HG02798 (cell line): Measurements from ENCODE around the gene FILIP1L.
"Not testable (repeated sequence)": the region's sequence is repeated elsewhere in the genome, so short reads cannot be mapped to it uniquely, and the experiment has no call there.

Experiments used
- ATAC-seq: cut with Tn5 transposase; IDR thresholded peaks from one replicate; pipeline ENCODE4 v1.9.1; 2021; ENCODE audit warnings: mild to moderate bottlenecking; ENCODE audit not compliant: unreplicated experiment, poor library complexity

The FILIP1L gene

GRCh38 chr3:99858469-99858868 lies 255.8 kb downstream of the FILIP1L start:
- no peak for ATAC-seq

GRCh38 chr3:99857278-99857677 lies 257.0 kb downstream of the FILIP1L start:
- ATAC-seq = no peak

GRCh38 chr3:99856437-99857220 lies 257.7 kb downstream of the FILIP1L start:
- no peak for ATAC-seq

GRCh38 chr3:99855900-99856299 lies 258.4 kb downstream of the FILIP1L start:
- no peak for ATAC-seq

GRCh38 chr3:99854756-99855298 lies 259.5 kb downstream of the FILIP1L start:
- no peak for ATAC-seq

GRCh38 chr3:99852851-99853250 lies 261.4 kb downstream of the FILIP1L start:
- no peak for ATAC-seq

- ATAC-seq = no peak
Observed at GRCh38 chr3:99851955-99852354, 262.3 kb downstream of the FILIP1L start.

- no peak for ATAC-seq
Observed at GRCh38 chr3:99850608-99851007, 263.7 kb downstream of the FILIP1L start.

GRCh38 chr3:99848433-99848832 lies 265.9 kb downstream of the FILIP1L start:
- no peak for ATAC-seq

- no peak for ATAC-seq
Observed at GRCh38 chr3:99846477-99847160, 267.7 kb downstream of the FILIP1L start.

- ATAC-seq = no peak
Observed at GRCh38 chr3:99845999-99846398, 268.3 kb downstream of the FILIP1L start.

- no peak for ATAC-seq
Observed at GRCh38 chr3:99845331-99845730, 269.0 kb downstream of the FILIP1L start.

- peak; percentile 6 for ATAC-seq
Observed at GRCh38 chr3:99843590-99844258, 270.6 kb downstream of the FILIP1L start.

- peak; percentile 63 for ATAC-seq
Observed at GRCh38 chr3:99842826-99843589, 271.3 kb downstream of the FILIP1L start.

- ATAC-seq = not testable (repeated sequence)
Observed at GRCh38 chr3:99841949-99842348, 272.4 kb downstream of the FILIP1L start.

GRCh38 chr3:99839613-99840012 lies 274.7 kb downstream of the FILIP1L start:
- no peak for ATAC-seq

GRCh38 chr3:99838755-99839154 lies 275.5 kb downstream of the FILIP1L start:
- no peak for ATAC-seq

- ATAC-seq = no peak
Observed at GRCh38 chr3:99837715-99838114, 276.6 kb downstream of the FILIP1L start.

- ATAC-seq = no peak
Observed at GRCh38 chr3:99836681-99837080, 277.6 kb downstream of the FILIP1L start.
